GM21786 (cell line): ENCODE results near the gene DPPA2.

Experiments used
- ATAC-seq: cut with Tn5 transposase; IDR thresholded peaks from one replicate; pipeline ENCODE4 v1.9.1; 2021; ENCODE audit not compliant: unreplicated experiment

DPPA2 gene

GRCh38 chr3:109325657-109326056, 9.3 kb upstream of the DPPA2 start:
- no peak for ATAC-seq

GRCh38 chr3:109325109-109325508, 8.8 kb upstream of the DPPA2 start:
- ATAC-seq = no peak

GRCh38 chr3:109313061-109313460, 3.3 kb downstream of the DPPA2 start:
- ATAC-seq = no peak

GRCh38 chr3:109297496-109297895, 18.8 kb downstream of the DPPA2 start:
- ATAC-seq = no peak

- ATAC-seq = no peak
These were observed 32.2 kb downstream of the DPPA2 start for GRCh38 chr3:109284071-109284470.

GRCh38 chr3:109278546-109278945, 37.8 kb downstream of the DPPA2 start:
- ATAC-seq = no peak

- ATAC-seq = no peak
These were observed 38.2 kb downstream of the DPPA2 start for GRCh38 chr3:109278141-109278540.

- no peak for ATAC-seq
These were observed 40.5 kb downstream of the DPPA2 start for GRCh38 chr3:109275702-109276293.

GRCh38 chr3:109270779-109271178, 45.5 kb downstream of the DPPA2 start:
- ATAC-seq = no peak

GRCh38 chr3:109269577-109270275, 46.6 kb downstream of the DPPA2 start:
- ATAC-seq = no peak

GRCh38 chr3:109268181-109268580, 48.1 kb downstream of the DPPA2 start:
- ATAC-seq = no peak

- ATAC-seq = no peak
These were observed 51.0 kb downstream of the DPPA2 start for GRCh38 chr3:109265295-109265694.

- ATAC-seq = no peak
These were observed 59.0 kb downstream of the DPPA2 start for GRCh38 chr3:109257269-109257668.

- no peak for ATAC-seq
These were observed 61.5 kb downstream of the DPPA2 start for GRCh38 chr3:109254770-109255169.

GRCh38 chr3:109252641-109253040, 63.7 kb downstream of the DPPA2 start:
- ATAC-seq = no peak
